DMS 273 (cell line): ENCODE results near the gene CCDC7.

ENCODE experiments used
- DNase-seq: peaks from one replicate; lab custom pipeline; 2025; ENCODE audit not compliant: unreplicated experiment; lab: John Stamatoyannopoulos, UW

Gene CCDC7

GRCh38 chr10:32923849-32924248, 477.9 kb downstream of the CCDC7 start:
- no peak for DNase-seq
